Subcutaneous abdominal adipose tissue (tissue), 5 donors: ENCODE data around the gene AHI1.
"Not testable (repeated sequence)": the region's sequence is repeated elsewhere in the genome, so short reads cannot be mapped to it uniquely, and the experiment has no call there.

ENCODE experiments used
- H3K27ac ChIP-seq: one replicate; pipeline ENCODE4 v1.7.0; 2013; ENCODE audit warnings: low read depth, mild to moderate bottlenecking, inconsistent platforms, low read length, moderate library complexity
- H3K27me3 ChIP-seq, 5 donors: one replicate each; pipeline ENCODE4 v1.7.0; 2013; ENCODE audit warnings: low read length in 5 of 5, inconsistent platforms in 1 of 5; ENCODE audit not compliant: control insufficient read depth in 5 of 5, insufficient read depth in 4 of 5
- H3K36me3 ChIP-seq, 5 donors: one replicate each; pipeline ENCODE4 v1.7.0; 2013; ENCODE audit warnings: low read length in 5 of 5; ENCODE audit not compliant: control insufficient read depth in 5 of 5, insufficient read depth in 5 of 5
- H3K4me1 ChIP-seq, 5 donors: one replicate each; pipeline ENCODE4 v1.7.0; 2013; ENCODE audit warnings: low read length in 5 of 5, mild to moderate bottlenecking in 3 of 5, moderate library complexity in 1 of 5; ENCODE audit not compliant: control insufficient read depth in 5 of 5, insufficient read depth in 5 of 5
- H3K4me3 ChIP-seq, 5 donors: one replicate each; pipeline ENCODE4 v1.7.0; 2013; ENCODE audit warnings: low read length in 5 of 5, low read depth in 1 of 5
- H3K9ac ChIP-seq, 5 donors: one replicate each; pipeline ENCODE4 v1.7.0; 2013; ENCODE audit warnings: low read length in 5 of 5, mild to moderate bottlenecking in 4 of 5, moderate library complexity in 3 of 5
- H3K9me3 ChIP-seq, 5 donors: one replicate each; pipeline ENCODE4 v1.7.0; 2013; ENCODE audit warnings: low read length in 5 of 5; ENCODE audit not compliant: control insufficient read depth in 5 of 5
- donor health status: healthy.
- donor health status: healthy.
- donor health status: healthy.
- donor health status: healthy.
- donor health status: healthy.

The AHI1 gene

GRCh38 chr6:135382182-135382628 lies 115.3 kb downstream of the AHI1 start:
- Histone ChIP-seq H3K9ac (no peak overlapping the region), H3K27ac (no peak overlapping the region), H3K36me3 (no peaks in the 10 kb centered on the region)

GRCh38 chr6:135380793-135381192 lies 116.7 kb downstream of the AHI1 start:
- H3K27me3 ChIP-seq: no peaks in the 10 kb centered on the region
- H3K9ac ChIP-seq: no peak overlapping the region
- no peak overlapping the region for H3K27ac ChIP-seq
- H3K9me3 ChIP-seq: no peaks in the 10 kb centered on the region
- no peaks in the 10 kb centered on the region for H3K36me3 ChIP-seq
- H3K4me1 ChIP-seq: no peaks in the 10 kb centered on the region
- H3K4me3 ChIP-seq: no peak overlapping the region

More at GRCh38 chr6:135382182-135382628, 115.3 kb downstream of the AHI1 start:
- H3K27me3 ChIP-seq: no peaks in the 10 kb centered on the region
- H3K9me3 ChIP-seq: no peaks in the 10 kb centered on the region
- H3K4me3 ChIP-seq: no peak overlapping the region
- H3K4me1 ChIP-seq: no peaks in the 10 kb centered on the region

GRCh38 chr6:135379647-135380046 lies 117.9 kb downstream of the AHI1 start:
- Histone ChIP-seq H3K9me3 (no peaks in the 10 kb centered on the region), H3K27me3 (no peaks in the 10 kb centered on the region), H3K27ac (no peak overlapping the region), H3K4me1 (no peaks in the 10 kb centered on the region), H3K9ac (no peak overlapping the region), H3K36me3 (no peaks in the 10 kb centered on the region), H3K4me3 (no peak overlapping the region)

- H3K27me3 ChIP-seq: no peaks in the 10 kb centered on the region
- H3K9me3 ChIP-seq: no peaks in the 10 kb centered on the region
- H3K27ac ChIP-seq: no peak overlapping the region
- no peak overlapping the region for H3K9ac ChIP-seq
- no peaks in the 10 kb centered on the region for H3K4me1 ChIP-seq
- no peak overlapping the region for H3K4me3 ChIP-seq
- peaks cover 0 to 4% (median 0%) of the 10 kb centered on the region in 5 donors for H3K36me3 ChIP-seq
Observed at GRCh38 chr6:135372758-135373157, 124.8 kb downstream of the AHI1 start.

GRCh38 chr6:135363622-135364021 lies 133.9 kb downstream of the AHI1 start:
- H3K9ac ChIP-seq, H3K4me3 ChIP-seq, H3K36me3 ChIP-seq, H3K4me1 ChIP-seq, H3K27ac ChIP-seq, H3K27me3 ChIP-seq: not testable (repeated sequence)
- peaks cover 0 to 14% (median 5%) of the 10 kb centered on the region in 5 donors for H3K9me3 ChIP-seq

GRCh38 chr6:135362124-135362523 lies 135.4 kb downstream of the AHI1 start:
- no peaks in the 10 kb centered on the region for H3K27me3 ChIP-seq
- H3K27ac ChIP-seq: no peak overlapping the region
- H3K4me3 ChIP-seq: no peak overlapping the region
- H3K9ac ChIP-seq: no peak overlapping the region
- H3K36me3 ChIP-seq: peaks cover 0 to 12% (median 0%) of the 10 kb centered on the region in 5 donors
- H3K4me1 ChIP-seq: no peaks in the 10 kb centered on the region
- H3K9me3 ChIP-seq: peaks cover 0 to 14% (median 5%) of the 10 kb centered on the region in 5 donors

GRCh38 chr6:135360222-135360621 lies 137.3 kb downstream of the AHI1 start:
- Histone ChIP-seq H3K27ac (no peak overlapping the region), H3K9me3 (peaks cover 0 to 8% (median 0%) of the 10 kb centered on the region in 5 donors), H3K4me3 (no peak overlapping the region), H3K9ac (no peak overlapping the region), H3K36me3 (peaks cover 0 to 12% (median 0%) of the 10 kb centered on the region in 5 donors), H3K27me3 (no peaks in the 10 kb centered on the region), H3K4me1 (no peaks in the 10 kb centered on the region)

- H3K4me1 ChIP-seq: no peaks in the 10 kb centered on the region
- H3K9me3 ChIP-seq: peaks cover 0 to 6% (median 0%) of the 10 kb centered on the region in 5 donors
- H3K27me3 ChIP-seq: no peaks in the 10 kb centered on the region
- no peak overlapping the region for H3K4me3 ChIP-seq
- no peak overlapping the region for H3K9ac ChIP-seq
- peaks cover 0 to 12% (median 0%) of the 10 kb centered on the region in 5 donors for H3K36me3 ChIP-seq
- no peak overlapping the region for H3K27ac ChIP-seq
Observed at GRCh38 chr6:135358985-135359384, 138.6 kb downstream of the AHI1 start.

GRCh38 chr6:135358251-135358821 lies 139.2 kb downstream of the AHI1 start:
- Histone ChIP-seq H3K36me3 (peaks cover 0 to 12% (median 0%) of the 10 kb centered on the region in 5 donors), H3K9me3 (peaks cover 0 to 6% (median 0%) of the 10 kb centered on the region in 5 donors), H3K4me1 (no peaks in the 10 kb centered on the region), H3K4me3 (no peak overlapping the region), H3K9ac (no peak overlapping the region), H3K27me3 (no peaks in the 10 kb centered on the region), H3K27ac (no peak overlapping the region)

GRCh38 chr6:135354407-135354806 lies 143.1 kb downstream of the AHI1 start:
- no peaks in the 10 kb centered on the region for H3K27me3 ChIP-seq
- H3K9ac ChIP-seq: no peak overlapping the region
- no peaks in the 10 kb centered on the region for H3K4me1 ChIP-seq
- H3K36me3 ChIP-seq: peaks cover 0 to 20% (median 0%) of the 10 kb centered on the region in 5 donors
- H3K9me3 ChIP-seq: no peaks in the 10 kb centered on the region
- no peak overlapping the region for H3K27ac ChIP-seq
- H3K4me3 ChIP-seq: no peak overlapping the region
